Measurements from ENCODE around the gene KRTAP10-12.

Gene KRTAP10-12

GRCh38 chr21:44736291-44737004 is 39.5 kb downstream of the KRTAP10-12 start:
- DNase-seq: no peak

GRCh38 chr21:44737706-44738354 is 40.9 kb downstream of the KRTAP10-12 start:
- DNase-seq: no peak

- no peak for DNase-seq
These were observed 41.6 kb downstream of the KRTAP10-12 start for GRCh38 chr21:44738621-44739020.

GRCh38 chr21:44739316-44739715 is 42.3 kb downstream of the KRTAP10-12 start:
- DNase-seq: no peak

GRCh38 chr21:44740742-44741141 is 43.8 kb downstream of the KRTAP10-12 start:
- no peak for DNase-seq

GRCh38 chr21:44741921-44742320 is 44.9 kb downstream of the KRTAP10-12 start:
- no peak for DNase-seq

- no peak for DNase-seq
These were observed 45.6 kb downstream of the KRTAP10-12 start for GRCh38 chr21:44742418-44743153.

Data from activated CD4-positive, alpha-beta T cell treated with anti-CD3 and anti-CD28 coated beads for 4 hours (primary cell).